GM12872 (cell line): ENCODE data around the gene PLA2G5.
A peak's percentile ranks its signal among the peaks of the same experiment; 100 is the strongest.

Experiments used
- TF ChIP-seq, protein P1 (sequence below): IDR thresholded peaks from 3 replicates; pipeline ENCODE4 v1.5.1; 2011; ENCODE audit warnings: low read depth, mild to moderate bottlenecking, low read length, moderate library complexity; ENCODE audit not compliant: insufficient read depth

PLA2G5 gene

GRCh38 chr1:20107796-20108195, 37.8 kb downstream of the PLA2G5 start:
- TF ChIP-seq, protein P1, sequence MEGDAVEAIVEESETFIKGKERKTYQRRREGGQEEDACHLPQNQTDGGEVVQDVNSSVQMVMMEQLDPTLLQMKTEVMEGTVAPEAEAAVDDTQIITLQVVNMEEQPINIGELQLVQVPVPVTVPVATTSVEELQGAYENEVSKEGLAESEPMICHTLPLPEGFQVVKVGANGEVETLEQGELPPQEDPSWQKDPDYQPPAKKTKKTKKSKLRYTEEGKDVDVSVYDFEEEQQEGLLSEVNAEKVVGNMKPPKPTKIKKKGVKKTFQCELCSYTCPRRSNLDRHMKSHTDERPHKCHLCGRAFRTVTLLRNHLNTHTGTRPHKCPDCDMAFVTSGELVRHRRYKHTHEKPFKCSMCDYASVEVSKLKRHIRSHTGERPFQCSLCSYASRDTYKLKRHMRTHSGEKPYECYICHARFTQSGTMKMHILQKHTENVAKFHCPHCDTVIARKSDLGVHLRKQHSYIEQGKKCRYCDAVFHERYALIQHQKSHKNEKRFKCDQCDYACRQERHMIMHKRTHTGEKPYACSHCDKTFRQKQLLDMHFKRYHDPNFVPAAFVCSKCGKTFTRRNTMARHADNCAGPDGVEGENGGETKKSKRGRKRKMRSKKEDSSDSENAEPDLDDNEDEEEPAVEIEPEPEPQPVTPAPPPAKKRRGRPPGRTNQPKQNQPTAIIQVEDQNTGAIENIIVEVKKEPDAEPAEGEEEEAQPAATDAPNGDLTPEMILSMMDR: no peak

GRCh38 chr1:20108366-20109123, 38.6 kb downstream of the PLA2G5 start:
- TF ChIP-seq, protein P1: no peak

DNA sequence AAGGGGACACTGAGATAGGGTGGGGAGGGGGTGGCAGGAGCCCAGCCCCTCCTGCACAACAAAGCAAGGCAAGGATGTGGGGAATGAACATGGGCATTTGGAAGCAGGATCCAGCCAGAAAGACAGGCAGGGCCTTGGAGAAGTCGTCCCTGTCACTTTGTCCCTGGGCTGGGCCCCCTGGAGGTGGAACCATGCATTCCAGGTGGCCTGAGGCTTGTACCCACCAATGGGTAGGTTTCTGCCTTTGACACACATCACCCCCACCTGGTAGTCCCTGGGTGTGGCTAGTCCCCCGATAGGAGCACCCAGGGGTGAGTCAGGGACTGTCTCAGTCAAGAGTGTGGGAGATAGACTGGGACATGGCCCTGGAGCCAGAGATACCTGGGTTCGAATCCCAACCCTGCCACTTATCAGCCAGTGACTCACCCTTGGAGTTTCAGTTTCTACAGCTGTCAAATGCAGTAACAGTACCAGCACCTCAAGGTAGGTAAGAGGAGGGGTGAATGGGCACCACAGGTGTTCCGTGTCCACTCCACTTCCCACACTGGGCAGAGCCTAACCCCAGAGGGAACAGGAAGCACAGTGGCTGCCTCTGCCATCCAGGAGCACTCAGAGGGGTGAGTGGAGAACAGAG, 39.3 kb downstream of the PLA2G5 start:
- TF ChIP-seq, protein P1: peak; percentile 25; the same call in 2 of the 3 replicates

DNA sequence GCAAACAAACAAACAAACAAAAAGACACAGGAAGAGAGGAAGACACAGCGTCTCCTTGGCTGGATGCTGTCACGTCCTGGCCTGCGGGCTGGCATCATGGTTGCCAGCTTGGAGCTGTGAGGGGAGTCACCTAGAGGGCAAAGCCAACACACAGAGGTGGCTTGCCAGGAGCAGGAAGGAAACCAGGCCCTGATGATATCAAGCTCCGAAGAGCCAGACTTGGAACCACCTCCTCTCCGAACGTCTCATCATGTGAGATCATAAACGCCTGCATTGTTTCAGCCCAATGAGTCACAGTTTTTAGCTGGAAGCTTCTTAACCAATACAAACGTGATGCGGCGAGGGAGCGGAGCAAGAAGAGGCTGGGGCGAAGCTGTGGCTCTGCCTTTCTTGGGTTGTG, 40.7 kb downstream of the PLA2G5 start:
- TF ChIP-seq, protein P1: no peak

GRCh38 chr1:20111452-20111851, 41.5 kb downstream of the PLA2G5 start:
- TF ChIP-seq, protein P1: no peak

DNA sequence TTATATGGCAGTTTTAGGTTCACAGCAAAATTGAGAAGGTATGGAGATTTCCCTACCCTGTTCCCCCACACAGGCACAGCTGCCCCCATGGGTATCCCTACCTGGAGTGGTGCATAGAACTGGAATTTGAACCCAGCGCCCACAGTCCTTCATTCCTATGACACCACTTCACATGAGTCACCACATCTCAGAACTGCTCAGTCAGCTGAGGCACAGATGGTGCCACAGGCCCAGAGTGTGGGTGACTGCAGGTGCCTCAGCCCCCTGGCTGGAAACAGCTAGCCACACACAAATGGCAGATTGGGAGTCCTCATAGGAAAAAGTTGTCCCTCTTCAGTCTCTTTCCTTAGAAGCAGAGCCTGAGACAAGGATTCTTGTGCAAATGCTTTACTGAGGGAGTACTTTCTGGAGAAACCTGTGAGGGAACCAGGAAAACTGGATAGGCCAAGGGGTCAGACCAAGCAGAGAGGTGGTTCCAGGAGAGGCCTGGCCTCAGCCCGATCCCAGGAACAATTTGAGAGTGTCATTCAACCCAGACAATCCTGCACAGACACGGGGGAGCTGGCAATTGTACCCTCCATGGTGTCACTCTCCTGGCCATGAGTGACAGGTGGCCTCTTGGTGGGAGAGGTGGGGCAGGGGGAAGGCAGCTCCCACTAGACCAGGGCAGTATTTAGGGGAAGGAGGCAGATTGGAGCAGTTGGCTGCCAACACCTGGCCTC, 42.4 kb downstream of the PLA2G5 start:
- TF ChIP-seq, protein P1: no peak

- TF ChIP-seq, protein P1: no peak
Measured at GRCh38 chr1:20114021-20114648, 44.1 kb downstream of the PLA2G5 start.
